GM19193 (cell line): Measurements from ENCODE around the gene ADAMTSL3.

ENCODE experiments used
- POLR2A ChIP-seq: IDR thresholded peaks from 4 replicates; pipeline ENCODE4 v1.6.1; 2011; ENCODE audit not compliant: insufficient read depth, insufficient read length; ENCODE audit errors: extremely low read depth

ADAMTSL3 gene

DNA sequence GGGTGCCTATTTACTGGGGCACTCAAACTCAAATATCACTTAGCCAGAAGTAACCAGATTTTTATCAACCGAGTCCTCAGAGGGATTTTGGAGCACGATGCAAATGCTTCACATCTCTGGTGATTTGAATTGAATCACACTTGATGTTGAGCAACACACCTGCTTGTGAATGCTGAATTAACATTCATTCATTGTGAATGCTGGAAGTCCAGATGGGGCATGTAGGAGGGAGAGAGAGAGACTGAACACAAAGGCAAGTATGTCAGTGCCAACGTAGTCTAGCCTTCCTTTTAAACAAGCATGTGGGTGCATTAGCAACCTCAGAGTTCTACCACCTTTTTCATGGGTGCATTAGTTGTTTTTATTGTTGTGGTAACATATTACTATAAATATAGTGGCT lies 156.2 kb downstream of the ADAMTSL3 start:
- no peak for TF ChIP-seq POLR2A

DNA sequence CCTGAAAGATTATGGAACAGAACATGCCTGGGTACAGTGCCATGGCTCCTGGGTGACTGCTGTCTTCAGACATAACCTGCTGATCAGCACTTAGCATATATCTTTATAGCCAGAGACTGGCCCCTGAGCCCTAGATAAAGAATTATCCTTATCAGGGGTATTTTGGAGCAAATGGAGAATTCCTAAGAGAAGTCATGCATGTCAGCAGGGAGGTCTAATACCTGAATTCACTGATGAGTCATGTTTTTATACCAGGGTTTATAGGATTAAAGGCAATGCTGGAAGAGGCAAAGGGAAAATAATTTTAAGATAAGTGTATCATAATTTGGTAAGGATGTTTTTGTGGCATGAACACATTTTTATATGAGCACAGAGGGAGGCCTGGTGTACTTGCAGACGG lies 159.8 kb downstream of the ADAMTSL3 start:
- no peak for TF ChIP-seq POLR2A

DNA sequence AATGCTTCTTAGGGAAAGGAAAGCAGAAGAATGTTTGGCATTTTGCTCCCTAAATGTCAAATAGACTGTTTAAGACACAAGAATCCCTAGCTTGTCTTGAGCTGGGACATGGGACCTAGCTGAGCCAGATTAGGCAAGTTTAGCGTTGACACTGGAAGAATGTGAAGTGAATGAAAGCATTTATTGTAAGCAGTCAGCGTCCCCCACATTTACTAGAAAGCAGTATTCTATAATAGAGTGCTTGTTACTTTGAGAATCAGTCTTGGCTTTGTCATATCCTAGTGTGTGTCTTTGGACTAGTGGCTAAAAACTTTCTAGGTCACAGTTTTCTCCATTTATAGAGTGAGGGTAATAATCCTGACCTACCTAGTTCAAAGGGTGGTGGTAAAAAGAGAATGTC lies 161.6 kb downstream of the ADAMTSL3 start:
- no peak for TF ChIP-seq POLR2A

- no peak for TF ChIP-seq POLR2A
Measured at GRCh38 chr15:83816124-83816883, 162.4 kb downstream of the ADAMTSL3 start.

DNA sequence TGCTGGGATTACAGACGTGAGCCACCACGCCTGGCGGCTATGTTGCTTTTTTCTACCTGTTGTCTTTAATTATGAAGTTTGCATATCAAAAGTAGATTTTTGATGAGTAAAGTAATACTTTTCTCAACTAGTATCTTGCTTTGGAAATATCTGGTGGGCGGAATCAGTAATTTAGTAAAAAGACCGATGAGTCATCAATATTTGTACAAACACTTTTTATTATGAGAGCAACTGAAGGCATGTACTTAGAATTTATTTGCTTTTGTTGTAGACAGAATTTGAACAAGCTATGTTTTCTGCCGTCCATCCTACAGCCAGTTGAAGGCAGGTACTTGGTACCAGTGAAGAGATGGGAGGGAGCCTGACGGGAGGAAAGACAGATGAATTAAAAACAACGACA lies 164.7 kb downstream of the ADAMTSL3 start:
- TF ChIP-seq POLR2A: no peak

GRCh38 chr15:83830381-83830780 lies 176.5 kb downstream of the ADAMTSL3 start:
- no peak for TF ChIP-seq POLR2A

DNA sequence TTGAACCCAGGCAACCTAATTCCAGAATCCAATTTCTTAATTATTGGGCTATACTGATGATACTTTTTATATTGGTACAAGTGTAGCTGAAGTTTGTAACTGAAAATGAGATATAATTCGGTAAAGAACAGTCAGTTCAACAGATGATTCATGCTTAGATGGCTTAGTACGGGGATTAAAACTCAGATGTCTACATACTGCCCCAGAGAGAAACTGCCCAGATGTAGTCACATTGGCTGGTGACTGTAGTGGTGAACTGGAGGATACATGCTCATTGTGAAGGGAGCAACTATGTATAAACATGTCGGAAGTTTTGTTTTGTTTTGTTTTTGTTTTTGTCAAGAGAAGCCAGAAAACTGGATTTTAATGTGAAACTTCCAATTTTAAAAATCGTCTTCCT lies 179.6 kb downstream of the ADAMTSL3 start:
- no peak for TF ChIP-seq POLR2A

DNA sequence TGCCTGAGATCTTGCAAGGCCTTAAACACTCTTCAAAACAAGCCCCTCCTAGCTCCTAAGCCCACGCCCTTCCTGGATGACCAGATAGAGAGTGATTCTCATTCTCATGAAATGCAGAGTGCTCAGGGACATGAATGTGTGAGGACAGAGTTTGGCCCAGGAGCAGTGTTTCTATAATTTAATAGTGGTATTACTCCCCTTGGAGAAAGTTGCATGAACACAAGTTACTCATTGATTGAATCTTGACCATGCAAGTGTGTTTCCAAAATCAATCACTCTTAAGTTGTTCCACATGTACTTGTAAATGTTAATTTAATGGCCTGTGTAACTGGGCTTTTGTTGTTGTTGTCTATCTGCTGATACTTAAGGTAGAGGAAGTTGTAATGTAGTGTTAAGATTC lies 181.6 kb downstream of the ADAMTSL3 start:
- TF ChIP-seq POLR2A: no peak

GRCh38 chr15:83837945-83838571 lies 184.1 kb downstream of the ADAMTSL3 start:
- no peak for TF ChIP-seq POLR2A

- no peak for TF ChIP-seq POLR2A
Measured at GRCh38 chr15:83838763-83839162, 184.8 kb downstream of the ADAMTSL3 start.

DNA sequence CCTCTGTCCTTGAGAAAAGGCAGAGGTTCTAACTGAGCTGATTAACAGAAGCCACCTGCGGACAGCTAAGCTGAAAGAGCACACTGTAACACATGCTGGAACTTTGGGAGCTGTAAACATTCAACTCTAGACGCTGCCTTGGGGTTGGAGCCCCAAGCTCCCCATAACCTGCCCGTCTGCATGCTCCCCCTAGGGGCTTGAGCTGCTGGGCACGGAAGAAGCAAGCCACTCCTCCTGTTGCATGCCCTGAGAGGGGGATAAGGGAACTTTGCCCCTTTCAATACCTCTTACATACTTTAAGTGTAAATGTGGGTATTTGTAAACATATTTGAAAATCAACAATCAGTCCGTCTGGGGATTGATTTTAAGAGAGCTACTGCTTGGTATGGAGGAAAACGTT lies 188.4 kb downstream of the ADAMTSL3 start:
- no peak for TF ChIP-seq POLR2A

- no peak for TF ChIP-seq POLR2A
Measured at GRCh38 chr15:83843471-83843871, 189.5 kb downstream of the ADAMTSL3 start.

DNA sequence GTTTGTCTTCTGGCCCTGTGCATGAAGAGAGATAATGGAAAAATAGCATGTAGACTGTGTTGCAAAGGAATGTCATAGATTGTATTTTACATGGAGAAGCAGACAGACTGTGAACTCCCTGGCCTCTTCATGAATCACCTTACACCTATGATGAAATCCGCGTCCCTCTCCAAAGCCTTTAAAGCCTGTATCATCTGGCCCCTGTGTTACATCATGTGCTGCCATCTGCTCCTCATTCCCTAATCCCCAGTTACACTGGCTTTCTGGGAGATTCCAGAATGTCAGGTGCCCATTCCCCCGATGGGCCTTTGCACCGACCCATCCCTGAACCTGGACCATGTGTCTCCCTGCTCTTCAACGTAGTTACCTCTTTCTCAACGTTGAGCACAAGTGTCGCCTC lies 190.8 kb downstream of the ADAMTSL3 start:
- TF ChIP-seq POLR2A: no peak

DNA sequence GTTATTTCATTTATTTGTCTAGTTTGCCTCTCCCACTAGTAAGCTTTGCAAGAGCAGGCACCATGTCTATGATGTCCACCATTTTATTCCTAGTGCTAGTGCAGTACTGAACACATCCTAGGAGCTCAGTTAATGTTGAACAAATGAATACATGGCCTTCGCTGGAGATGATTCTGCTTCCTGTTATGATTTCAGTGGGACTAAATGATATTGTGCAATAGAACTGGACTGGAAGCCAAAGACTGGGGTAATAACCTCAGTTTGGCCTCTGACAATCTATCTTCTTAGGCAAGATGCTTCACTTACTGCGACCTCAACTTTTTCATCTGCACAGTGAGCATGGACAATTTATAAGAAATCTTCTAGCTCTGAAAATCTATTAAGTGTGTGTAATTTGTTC lies 191.3 kb downstream of the ADAMTSL3 start:
- no peak for TF ChIP-seq POLR2A

GRCh38 chr15:83846847-83847246 lies 192.9 kb downstream of the ADAMTSL3 start:
- TF ChIP-seq POLR2A: no peak

- no peak for TF ChIP-seq POLR2A
Measured at GRCh38 chr15:83848315-83849050, 194.6 kb downstream of the ADAMTSL3 start.
